ENCODE results near the gene SCAF1.
"Not testable (repeated sequence)": the region's sequence is repeated elsewhere in the genome, so short reads cannot be mapped to it uniquely, and the experiment has no call there.

Gene SCAF1

DNA sequence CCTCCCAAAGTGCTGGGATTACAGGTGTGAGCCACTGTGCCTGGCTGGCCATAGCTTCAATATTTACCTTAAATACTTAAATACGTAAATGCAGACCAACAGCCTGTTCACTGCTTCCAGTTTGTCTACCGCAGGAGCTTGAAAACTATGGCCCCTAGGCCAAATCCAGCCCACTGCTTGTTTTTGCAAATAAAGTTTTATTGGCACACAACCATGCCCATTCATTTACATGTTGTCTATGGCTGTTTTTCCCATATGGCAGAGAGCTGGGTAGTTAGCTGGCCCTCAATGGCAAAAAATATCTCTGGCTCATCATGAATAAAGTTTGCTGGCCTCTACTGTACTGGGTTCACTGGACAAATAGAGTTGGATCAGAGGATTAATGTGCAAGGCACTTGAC, 39.2 kb upstream of the SCAF1 start:
- H3K4me1 Mint-ChIP-seq, result peaks cover 7% of the 10 kb centered on the region
- no peak for ATAC-seq (ENCODE audit: low read depth)
- no peaks in the 10 kb centered on the region for H3K27me3 Mint-ChIP-seq
- H3K27ac Mint-ChIP-seq, result no peak overlapping the region
- no peak overlapping the region for H3K4me3 Mint-ChIP-seq
- peaks cover 13% of the 10 kb centered on the region for H3K36me3 Mint-ChIP-seq
- no peak for DNase-seq (ENCODE audit: low spot score in 2 of 2)
- no peaks in the 10 kb centered on the region for H3K9me3 Mint-ChIP-seq

DNA sequence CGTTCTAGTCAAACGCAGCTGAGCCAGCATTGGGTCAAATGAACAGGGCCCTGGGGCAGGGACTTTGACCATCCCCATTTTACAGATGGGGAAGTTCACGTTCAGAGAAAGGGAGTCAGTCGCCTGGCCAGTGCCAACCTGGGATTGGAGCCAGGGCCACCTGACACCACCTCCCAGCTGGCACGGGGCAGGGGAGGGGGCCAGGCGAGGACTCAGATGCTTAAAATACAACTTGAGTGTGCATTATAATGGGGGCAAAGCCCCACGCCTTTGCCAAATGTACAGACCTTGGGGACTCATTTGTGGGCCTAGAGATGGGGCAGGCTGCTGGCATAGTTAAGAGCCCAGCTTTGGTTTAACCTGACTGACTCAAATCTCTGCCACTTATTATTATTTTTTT, 36.4 kb upstream of the SCAF1 start:
- Mint-ChIP-seq H3K36me3 (peaks cover 10% of the 10 kb centered on the region), H3K27ac (no peak overlapping the region), H3K4me3 (no peak overlapping the region), H3K9me3 (no peaks in the 10 kb centered on the region), H3K4me1 (peaks cover 7% of the 10 kb centered on the region), H3K27me3 (no peaks in the 10 kb centered on the region)
- ATAC-seq (ENCODE audit: low read depth) (no peak), DNase-seq (ENCODE audit: low spot score in 2 of 2) (no peak)

GRCh38 chr19:49609499-49610092, 32.4 kb upstream of the SCAF1 start:
- H3K36me3 Mint-ChIP-seq, result peaks cover 8% of the 10 kb centered on the region
- H3K27me3 Mint-ChIP-seq, result no peaks in the 10 kb centered on the region
- no peak for DNase-seq (ENCODE audit: low spot score in 2 of 2)
- ATAC-seq (ENCODE audit: low read depth), result no peak
- H3K9me3 Mint-ChIP-seq, result no peaks in the 10 kb centered on the region
- H3K4me1 Mint-ChIP-seq, result peaks cover 16% of the 10 kb centered on the region
- no peak overlapping the region for H3K4me3 Mint-ChIP-seq
- no peak overlapping the region for H3K27ac Mint-ChIP-seq

GRCh38 chr19:49613374-49613773, 28.6 kb upstream of the SCAF1 start:
- H3K36me3 Mint-ChIP-seq, result peaks cover 33% of the 10 kb centered on the region
- no peak overlapping the region for H3K4me3 Mint-ChIP-seq
- H3K27ac Mint-ChIP-seq, result peak overlapping the region; percentile 90
- DNase-seq (ENCODE audit: low spot score in 2 of 2), result no peak
- no peak for ATAC-seq (ENCODE audit: low read depth)
- no peaks in the 10 kb centered on the region for H3K9me3 Mint-ChIP-seq
- H3K4me1 Mint-ChIP-seq, result peaks cover 16% of the 10 kb centered on the region
- H3K27me3 Mint-ChIP-seq, result no peaks in the 10 kb centered on the region

GRCh38 chr19:49614096-49614833, 27.7 kb upstream of the SCAF1 start:
- H3K9me3 Mint-ChIP-seq, result no peaks in the 10 kb centered on the region
- no peaks in the 10 kb centered on the region for H3K27me3 Mint-ChIP-seq
- H3K27ac Mint-ChIP-seq, result peak overlapping the region; percentile 90
- H3K4me3 Mint-ChIP-seq, result peak overlapping the region; percentile 46
- H3K36me3 Mint-ChIP-seq, result peaks cover 38% of the 10 kb centered on the region
- ATAC-seq (ENCODE audit: low read depth), result peak; percentile 67
- peaks cover 18% of the 10 kb centered on the region for H3K4me1 Mint-ChIP-seq
- no peak for DNase-seq (ENCODE audit: low spot score in 2 of 2)

DNA sequence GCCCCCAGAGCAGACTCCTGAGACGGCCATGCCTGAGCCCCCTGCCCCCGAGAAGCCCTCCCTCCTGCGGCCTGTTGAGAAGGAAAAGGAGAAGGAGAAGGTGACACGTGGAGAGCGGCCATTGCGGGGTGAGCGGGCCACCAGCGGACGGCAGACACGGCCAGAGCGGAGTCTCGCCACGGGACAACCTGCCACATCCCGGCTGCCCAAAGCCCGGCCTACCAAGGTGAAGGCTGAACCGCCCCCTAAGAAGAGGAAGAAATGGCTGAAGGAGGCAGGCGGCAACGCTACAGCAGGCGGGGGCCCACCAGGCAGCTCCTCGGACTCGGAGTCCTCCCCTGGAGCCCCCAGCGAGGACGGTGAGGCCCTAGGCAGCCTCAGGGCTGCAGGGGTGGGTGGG, 26.1 kb upstream of the SCAF1 start:
- H3K4me1 Mint-ChIP-seq, result peaks cover 16% of the 10 kb centered on the region
- no peaks in the 10 kb centered on the region for H3K27me3 Mint-ChIP-seq
- ATAC-seq (ENCODE audit: low read depth) (no peak), DNase-seq (ENCODE audit: low spot score in 2 of 2) (no peak)
- no peak overlapping the region for H3K27ac Mint-ChIP-seq
- H3K36me3 Mint-ChIP-seq, result peaks cover 38% of the 10 kb centered on the region
- no peak overlapping the region for H3K4me3 Mint-ChIP-seq
- no peaks in the 10 kb centered on the region for H3K9me3 Mint-ChIP-seq

DNA sequence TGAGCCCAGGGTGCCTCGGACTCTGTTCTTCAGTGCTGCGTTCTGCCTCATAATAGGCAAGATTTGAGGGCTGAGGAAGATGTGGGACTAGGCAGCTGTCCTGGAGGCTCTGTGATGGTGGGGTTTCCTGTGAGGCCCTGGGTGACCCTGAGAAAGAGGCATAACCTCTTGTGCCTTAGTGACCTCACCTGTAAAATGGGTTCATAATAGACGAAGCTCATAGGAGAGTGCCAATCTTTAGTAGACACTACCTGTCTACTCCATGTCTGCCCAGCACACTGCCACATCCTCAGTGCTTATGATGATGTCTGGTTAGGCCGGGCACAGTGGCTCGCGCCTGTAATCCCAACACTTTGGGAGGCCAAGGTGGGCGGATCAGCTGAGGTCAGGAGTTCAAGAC, 25.5 kb upstream of the SCAF1 start:
- no peak overlapping the region for H3K27ac Mint-ChIP-seq
- no peak for ATAC-seq (ENCODE audit: low read depth)
- no peak overlapping the region for H3K4me3 Mint-ChIP-seq
- H3K4me1 Mint-ChIP-seq, result peaks cover 16% of the 10 kb centered on the region
- no peak for DNase-seq (ENCODE audit: low spot score in 2 of 2)
- no peaks in the 10 kb centered on the region for H3K27me3 Mint-ChIP-seq
- H3K36me3 Mint-ChIP-seq, result peaks cover 40% of the 10 kb centered on the region
- no peaks in the 10 kb centered on the region for H3K9me3 Mint-ChIP-seq

GRCh38 chr19:49616945-49617344, 25.1 kb upstream of the SCAF1 start:
- Mint-ChIP-seq H3K9me3 (no peaks in the 10 kb centered on the region), H3K4me3 (no peak overlapping the region), H3K36me3 (peaks cover 42% of the 10 kb centered on the region), H3K27me3 (no peaks in the 10 kb centered on the region), H3K4me1 (peaks cover 16% of the 10 kb centered on the region), H3K27ac (no peak overlapping the region)
- DNase-seq (ENCODE audit: low spot score in 2 of 2) (no peak), ATAC-seq (ENCODE audit: low read depth) (no peak)

GRCh38 chr19:49617860-49618259, 24.1 kb upstream of the SCAF1 start:
- not testable (repeated sequence) for H3K9me3 Mint-ChIP-seq; H3K27me3 Mint-ChIP-seq; ATAC-seq (ENCODE audit: low read depth); H3K4me3 Mint-ChIP-seq; DNase-seq (ENCODE audit: low spot score in 2 of 2); H3K27ac Mint-ChIP-seq
- Mint-ChIP-seq H3K36me3 (peaks cover 46% of the 10 kb centered on the region), H3K4me1 (peaks cover 12% of the 10 kb centered on the region)

- Mint-ChIP-seq H3K27ac (no peak overlapping the region), H3K27me3 (no peaks in the 10 kb centered on the region), H3K9me3 (no peaks in the 10 kb centered on the region), H3K36me3 (peaks cover 31% of the 10 kb centered on the region), H3K4me1 (peaks cover 3% of the 10 kb centered on the region), H3K4me3 (no peak overlapping the region)
- no peak for ATAC-seq (ENCODE audit: low read depth)
- DNase-seq (ENCODE audit: low spot score in 2 of 2), result no peak
Observed at GRCh38 chr19:49624967-49625910, 16.8 kb upstream of the SCAF1 start.

DNA sequence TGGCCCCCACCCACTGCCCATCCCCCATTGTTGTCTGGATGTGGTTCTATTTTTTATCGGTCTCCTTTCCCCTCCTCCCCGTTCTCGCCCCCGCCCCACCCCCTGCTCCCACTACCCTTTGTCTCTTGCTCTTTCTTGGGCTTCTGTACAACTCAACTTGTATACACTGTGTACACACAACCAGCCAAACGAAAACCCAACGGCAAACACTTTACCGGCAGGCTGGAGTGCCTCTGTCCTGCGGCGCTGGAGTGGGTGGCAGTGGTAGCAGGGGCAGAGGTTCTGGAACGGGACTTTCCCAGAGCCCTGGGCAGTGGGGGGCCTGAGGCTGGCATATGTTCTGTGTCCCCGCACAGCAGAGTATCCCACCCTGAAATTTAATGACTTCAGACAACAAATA, 15.8 kb upstream of the SCAF1 start:
- ATAC-seq (ENCODE audit: low read depth), result no peak
- Mint-ChIP-seq H3K36me3 (peaks cover 31% of the 10 kb centered on the region), H3K9me3 (no peaks in the 10 kb centered on the region), H3K27me3 (no peaks in the 10 kb centered on the region), H3K27ac (no peak overlapping the region), H3K4me3 (no peak overlapping the region), H3K4me1 (peaks cover 3% of the 10 kb centered on the region)
- DNase-seq (ENCODE audit: low spot score in 2 of 2), result no peak

GRCh38 chr19:49629659-49630058, 12.3 kb upstream of the SCAF1 start:
- Mint-ChIP-seq H3K27me3 (no peaks in the 10 kb centered on the region), H3K27ac (no peak overlapping the region), H3K4me3 (no peak overlapping the region), H3K36me3 (peaks cover 14% of the 10 kb centered on the region), H3K4me1 (peaks cover 3% of the 10 kb centered on the region), H3K9me3 (no peaks in the 10 kb centered on the region)
- no peak for ATAC-seq (ENCODE audit: low read depth)
- DNase-seq (ENCODE audit: low spot score in 2 of 2), result no peak

DNA sequence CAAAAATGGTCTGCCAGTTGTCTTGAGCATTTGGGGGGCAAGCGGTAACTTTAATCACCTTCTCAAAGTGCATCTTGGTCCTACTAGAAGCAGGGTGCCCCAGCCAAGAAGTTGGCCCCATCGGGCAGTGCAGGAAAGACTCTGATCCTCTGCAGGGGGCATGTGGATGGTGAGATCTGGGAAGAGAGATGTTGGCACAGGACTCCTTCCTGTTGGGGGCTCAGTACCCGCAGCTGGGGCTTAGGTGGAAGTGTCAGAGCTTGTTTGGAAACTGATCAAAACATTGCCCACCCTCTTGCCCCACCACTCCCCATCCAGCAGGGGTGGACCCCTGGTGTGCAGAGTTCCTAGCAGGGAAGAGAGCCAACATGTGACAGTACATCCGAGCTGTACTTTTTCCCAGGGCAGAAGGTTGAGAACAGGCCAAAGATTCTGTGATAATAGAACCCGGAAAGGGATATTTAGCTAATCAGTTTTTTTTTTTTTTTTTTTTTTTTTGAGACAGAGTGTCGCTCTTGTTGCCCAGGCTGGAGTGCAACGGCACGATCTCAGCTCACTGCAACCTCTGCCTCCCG, 10.9 kb upstream of the SCAF1 start:
- Mint-ChIP-seq H3K4me3 (no peak overlapping the region), H3K27me3 (no peaks in the 10 kb centered on the region), H3K36me3 (peaks cover 9% of the 10 kb centered on the region), H3K27ac (peak overlapping the region; percentile 12), H3K4me1 (peaks cover 6% of the 10 kb centered on the region), H3K9me3 (no peaks in the 10 kb centered on the region)
- no peak for ATAC-seq (ENCODE audit: low read depth)
- no peak for DNase-seq (ENCODE audit: low spot score in 2 of 2)
